GM18858 (cell line): Measurements from ENCODE around the gene ZNF527.
A peak's percentile ranks its signal among the peaks of the same experiment; 100 is the strongest.
"Not testable (repeated sequence)": the region's sequence is repeated elsewhere in the genome, so short reads cannot be mapped to it uniquely, and the experiment has no call there.

Experiments used
- ATAC-seq: cut with Tn5 transposase; IDR thresholded peaks from one replicate; pipeline ENCODE4 v1.9.1; 2021; ENCODE audit not compliant: unreplicated experiment

ZNF527 gene

GRCh38 chr19:37370880-37371661, at the start of gene ZNF527:
Gene ZNF527, plus strand, starts transcription at chr19:37371099. Its CDS starts 3,100 bp downstream, at chr19:37374199.
- ATAC-seq, result peak; percentile 91

DNA sequence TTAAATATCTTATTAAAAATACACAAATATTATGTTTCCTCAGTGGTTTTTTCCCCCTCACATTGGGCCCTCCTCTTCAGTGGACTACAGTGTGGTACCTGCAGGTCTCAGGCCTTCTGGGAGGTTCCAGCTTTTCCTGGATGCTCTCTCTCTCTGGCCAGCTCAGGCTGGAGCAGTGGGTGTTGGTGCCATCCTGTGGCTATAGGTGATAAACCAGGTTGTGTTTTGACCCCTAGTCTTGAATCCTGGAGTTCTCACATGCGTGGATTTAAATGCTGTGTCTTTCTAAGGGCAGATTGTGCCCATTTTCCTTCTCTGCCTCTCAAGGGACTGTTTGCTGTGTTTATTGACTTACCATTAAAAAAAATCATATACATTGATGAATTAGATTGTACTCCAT, 41.2 kb upstream of the ZNF527 start:
- ATAC-seq, result no peak

DNA sequence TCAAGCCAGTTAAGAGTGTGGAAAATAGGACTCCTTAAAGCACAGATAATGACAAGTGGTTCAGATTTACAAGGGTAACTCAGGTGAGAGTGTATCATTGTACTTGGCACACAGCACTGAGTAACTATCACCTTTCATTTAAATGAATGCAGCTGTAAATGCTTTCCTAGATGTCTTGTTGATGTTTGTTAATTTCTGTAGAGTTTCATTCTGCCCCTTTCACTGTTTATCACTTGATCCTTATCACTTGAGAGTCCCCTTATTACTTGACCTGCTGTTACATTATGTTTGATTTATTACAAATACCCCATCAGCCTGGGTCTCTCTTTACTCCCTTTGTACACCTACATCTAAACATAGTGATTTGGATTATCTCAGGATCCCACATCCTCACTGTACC, 38.1 kb upstream of the ZNF527 start:
- ATAC-seq, result no peak

DNA sequence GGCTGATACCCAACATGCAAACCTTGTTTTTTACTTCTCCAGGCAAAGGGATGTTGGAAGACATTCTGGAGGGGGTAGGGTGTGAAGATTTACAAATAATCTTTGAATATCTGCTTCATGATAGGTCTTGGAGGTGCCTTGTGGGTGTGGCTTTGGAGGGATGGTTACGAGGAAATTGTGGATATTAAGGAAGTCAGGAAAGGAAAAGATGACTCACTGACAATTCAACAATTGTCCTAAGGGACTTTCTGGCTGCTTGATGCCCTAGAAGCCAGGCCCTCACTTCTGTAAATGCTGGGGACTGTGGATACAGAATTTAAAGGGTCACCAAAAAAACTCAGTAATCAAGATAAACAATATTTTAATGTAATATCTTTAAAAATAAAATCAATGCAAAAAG, 37.4 kb upstream of the ZNF527 start:
- no peak for ATAC-seq

GRCh38 chr19:37334179-37335071, 36.5 kb upstream of the ZNF527 start:
- no peak for ATAC-seq

GRCh38 chr19:37342753-37343152, 28.1 kb upstream of the ZNF527 start:
- ATAC-seq, result no peak

GRCh38 chr19:37346091-37346490, 24.8 kb upstream of the ZNF527 start:
- no peak for ATAC-seq

DNA sequence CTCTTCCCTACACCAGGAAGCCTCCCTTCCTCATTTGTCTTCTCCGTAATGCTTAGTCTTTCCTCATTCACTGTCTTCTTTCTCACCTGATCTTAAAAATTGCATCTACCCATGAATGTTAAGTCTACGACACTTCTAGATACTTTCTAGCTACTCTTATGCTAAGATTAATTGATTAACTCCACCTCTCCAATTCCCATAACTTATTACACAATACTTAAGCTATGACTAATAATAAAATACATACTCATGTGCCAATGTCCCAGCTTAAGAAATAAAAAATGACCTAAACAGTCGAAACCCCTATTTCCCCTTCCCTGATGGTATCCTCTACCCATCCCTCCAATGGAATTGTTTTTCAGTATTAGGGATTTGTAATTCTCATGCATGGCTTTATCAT, 22.8 kb upstream of the ZNF527 start:
- no peak for ATAC-seq

- no peak for ATAC-seq
Observed at GRCh38 chr19:37353968-37354367, 16.9 kb upstream of the ZNF527 start.

- ATAC-seq, result no peak
Observed at GRCh38 chr19:37355901-37356300, 15.0 kb upstream of the ZNF527 start.

GRCh38 chr19:37361994-37362393, 8.9 kb upstream of the ZNF527 start:
- no peak for ATAC-seq

DNA sequence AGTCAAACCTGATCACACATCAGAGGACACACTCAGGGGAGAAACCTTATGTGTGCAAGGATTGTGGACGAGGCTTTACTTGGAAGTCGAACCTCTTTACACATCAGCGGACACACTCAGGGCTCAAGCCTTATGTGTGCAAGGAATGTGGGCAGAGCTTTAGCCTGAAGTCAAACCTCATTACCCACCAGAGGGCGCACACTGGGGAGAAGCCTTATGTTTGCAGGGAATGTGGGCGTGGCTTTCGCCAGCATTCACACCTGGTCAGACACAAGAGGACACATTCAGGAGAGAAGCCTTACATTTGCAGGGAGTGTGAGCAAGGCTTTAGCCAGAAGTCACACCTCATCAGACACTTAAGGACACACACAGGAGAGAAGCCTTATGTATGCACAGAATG, 8.2 kb upstream of the ZNF527 start:
- ATAC-seq, result no peak

DNA sequence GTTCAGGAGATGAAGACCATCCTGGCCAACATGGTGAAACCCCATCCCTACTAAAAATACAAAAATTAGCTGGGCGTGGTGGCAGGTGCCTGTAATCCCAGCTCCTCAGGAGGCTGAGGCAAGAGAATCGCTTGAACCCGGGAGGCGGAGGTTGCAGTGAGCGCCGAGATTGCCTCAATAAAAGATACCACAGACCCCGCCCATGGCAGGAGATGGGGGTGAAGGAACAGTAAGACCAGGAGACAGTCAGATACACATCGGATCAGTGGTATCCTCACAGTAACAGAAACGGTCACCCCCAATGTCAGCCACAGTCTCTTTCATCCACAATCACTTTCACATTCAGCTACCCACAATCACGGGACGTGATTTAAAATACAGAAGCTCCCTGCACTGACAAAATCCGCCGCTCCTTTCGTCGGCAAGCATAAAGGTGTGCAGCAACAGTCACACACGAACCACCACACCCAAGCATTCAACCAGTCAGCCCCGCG, 466 bp upstream of the ZNF527 start:
- not testable (repeated sequence) for ATAC-seq

DNA sequence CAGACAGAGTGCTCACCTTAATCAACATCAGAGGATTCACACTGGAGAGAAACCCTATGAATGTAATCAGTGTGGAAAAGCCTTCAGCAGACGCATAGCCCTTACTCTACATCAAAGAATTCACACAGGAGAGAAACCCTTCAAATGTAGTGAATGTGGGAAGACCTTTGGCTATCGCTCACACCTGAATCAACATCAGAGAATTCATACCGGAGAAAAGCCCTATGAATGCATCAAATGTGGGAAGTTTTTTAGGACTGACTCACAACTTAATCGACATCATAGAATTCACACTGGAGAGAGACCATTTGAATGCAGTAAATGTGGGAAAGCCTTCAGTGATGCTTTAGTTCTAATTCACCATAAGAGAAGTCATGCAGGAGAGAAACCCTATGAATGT, 18.3 kb downstream of the ZNF527 start:
- ATAC-seq, result no peak

GRCh38 chr19:37391399-37391798, 20.5 kb downstream of the ZNF527 start:
- not testable (repeated sequence) for ATAC-seq

DNA sequence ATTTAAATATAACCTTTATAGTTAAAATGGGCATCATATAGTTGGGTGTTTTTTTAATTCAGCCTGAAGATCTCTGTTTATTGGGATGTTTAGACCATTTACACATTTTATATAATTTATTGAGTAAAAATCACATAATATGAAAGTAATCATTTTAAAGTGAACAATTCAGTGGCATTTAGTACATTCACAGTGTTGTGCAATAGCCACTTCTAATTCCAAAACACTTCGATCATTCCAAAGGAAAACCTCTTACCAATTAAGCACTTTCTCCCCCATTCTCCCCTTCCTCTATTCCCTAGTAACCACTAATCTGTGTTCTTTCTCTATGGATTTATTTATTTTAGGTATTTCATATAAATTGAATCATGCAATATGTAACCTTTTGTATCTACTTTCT, 30.2 kb downstream of the ZNF527 start:
- ATAC-seq, result no peak

DNA sequence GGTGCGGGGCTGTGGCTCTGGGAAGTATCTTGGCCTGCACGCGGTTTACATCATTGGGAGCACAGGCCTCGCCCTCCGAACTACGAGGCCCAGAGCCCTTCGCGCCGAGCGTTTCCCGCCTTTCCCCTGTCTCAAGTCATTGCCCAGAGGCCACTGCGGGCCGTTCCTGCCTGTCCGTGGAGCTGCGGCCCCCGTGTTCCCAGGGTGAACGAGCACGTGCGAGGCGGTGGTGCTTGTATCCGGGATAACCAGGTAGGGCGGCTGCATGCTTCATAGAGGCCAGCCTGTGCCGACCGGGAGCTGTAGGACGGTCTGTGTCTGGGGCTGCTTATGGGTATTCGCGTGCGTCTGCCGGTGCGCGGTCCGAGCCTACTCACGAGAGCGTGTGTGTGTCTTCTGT, 32.5 kb downstream of the ZNF527 start:
- ATAC-seq, result no peak

DNA sequence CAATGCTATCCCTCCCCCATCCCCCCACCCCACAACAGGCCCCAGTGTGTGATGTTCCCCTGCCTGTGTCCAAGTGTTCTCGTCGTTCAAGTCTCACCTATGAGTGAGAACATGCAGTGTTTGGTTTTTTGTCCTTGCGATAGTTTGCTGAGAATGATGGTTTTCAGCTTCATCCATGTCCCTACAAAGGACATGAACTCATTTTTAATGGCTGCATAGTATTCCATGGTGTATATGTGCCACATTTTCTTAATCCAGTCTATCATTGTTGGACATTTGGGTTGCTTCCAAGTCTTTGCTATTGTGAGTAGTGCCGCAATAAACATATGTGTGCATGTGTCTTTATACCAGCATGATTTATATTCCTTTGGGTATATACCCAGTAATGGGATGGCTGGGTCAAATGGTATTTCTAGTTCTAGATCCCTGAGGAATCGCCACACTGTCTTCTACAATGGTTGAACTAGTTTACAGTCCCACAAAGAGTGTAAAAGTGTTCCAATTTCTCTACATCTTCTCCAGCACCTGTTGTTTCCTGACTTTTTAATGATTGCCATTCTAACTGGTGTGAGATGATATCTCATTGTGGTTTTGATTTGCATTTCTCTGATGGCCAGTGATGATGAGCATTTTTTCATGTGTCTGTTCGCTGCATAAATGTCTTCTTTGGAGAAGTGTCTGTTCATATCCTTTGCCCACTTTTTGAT, 35.4 kb downstream of the ZNF527 start:
- not testable (repeated sequence) for ATAC-seq

DNA sequence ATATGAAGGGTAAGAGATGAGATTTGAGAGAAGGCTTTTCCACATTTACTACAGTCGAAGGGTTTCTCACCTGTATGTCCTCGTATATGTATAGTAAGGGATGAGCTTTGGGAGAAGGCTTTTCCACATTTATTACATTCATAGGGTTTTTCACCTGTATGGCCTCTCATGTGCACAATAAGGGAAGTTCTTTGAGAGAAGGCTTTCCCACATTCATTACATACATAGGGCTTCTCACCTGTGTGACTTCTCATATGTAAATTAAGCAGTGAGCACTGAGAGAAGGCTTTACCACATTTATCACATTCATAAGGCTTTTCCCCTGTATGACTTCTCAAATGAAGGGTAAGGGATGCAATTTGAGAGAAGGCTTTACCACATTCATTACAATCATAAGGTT, 41.8 kb downstream of the ZNF527 start:
- ATAC-seq, result no peak

DNA sequence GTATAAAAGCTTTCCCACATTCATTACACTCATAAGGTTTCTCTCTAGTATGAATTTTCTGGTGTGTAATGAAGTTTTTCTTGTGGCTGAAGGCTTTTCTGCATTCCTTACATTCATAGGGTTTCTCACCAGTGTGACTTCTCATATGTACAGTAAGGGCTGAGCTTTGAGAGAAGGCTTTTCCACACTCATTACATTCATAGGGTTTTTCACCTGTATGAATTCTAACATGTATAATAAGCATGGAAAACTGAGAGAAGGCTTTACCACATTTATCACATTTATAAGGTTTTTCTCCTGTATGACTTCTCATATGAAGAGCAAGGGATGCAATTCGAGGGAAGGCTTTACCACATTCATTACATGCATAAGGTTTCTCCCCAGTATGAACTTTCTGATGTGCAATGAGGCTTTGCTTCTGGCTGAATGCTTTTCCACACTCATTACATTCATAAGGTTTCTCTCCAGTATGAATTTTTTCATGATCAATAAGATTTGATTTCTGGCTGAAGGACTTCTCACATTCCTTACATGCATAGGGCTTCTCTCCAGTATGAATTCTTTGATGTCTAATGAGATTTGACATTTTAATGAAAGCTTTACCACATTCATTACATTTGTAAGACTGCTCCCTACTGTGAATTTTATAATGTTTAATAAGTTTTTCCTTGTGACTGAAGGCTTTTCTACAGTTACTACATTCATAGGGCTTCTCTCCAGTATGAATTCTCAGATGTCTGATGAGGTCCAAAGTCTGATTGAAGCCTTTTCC, 42.6 kb downstream of the ZNF527 start:
- no peak for ATAC-seq
